Activated CD8-positive, alpha-beta memory T cell treated with anti-CD3 and anti-CD28 coated beads, Interleukin-2, amount 50 U/mL, for 24 hours (primary cell): ENCODE results near the gene RYR2.
"Not testable (repeated sequence)": the region's sequence is repeated elsewhere in the genome, so short reads cannot be mapped to it uniquely, and the experiment has no call there.

Experiments
- DNase-seq: peaks from one replicate; pipeline ENCODE4 v3.0.0-alpha.2; 2020; ENCODE audit errors: extremely low read depth

The RYR2 gene

DNA sequence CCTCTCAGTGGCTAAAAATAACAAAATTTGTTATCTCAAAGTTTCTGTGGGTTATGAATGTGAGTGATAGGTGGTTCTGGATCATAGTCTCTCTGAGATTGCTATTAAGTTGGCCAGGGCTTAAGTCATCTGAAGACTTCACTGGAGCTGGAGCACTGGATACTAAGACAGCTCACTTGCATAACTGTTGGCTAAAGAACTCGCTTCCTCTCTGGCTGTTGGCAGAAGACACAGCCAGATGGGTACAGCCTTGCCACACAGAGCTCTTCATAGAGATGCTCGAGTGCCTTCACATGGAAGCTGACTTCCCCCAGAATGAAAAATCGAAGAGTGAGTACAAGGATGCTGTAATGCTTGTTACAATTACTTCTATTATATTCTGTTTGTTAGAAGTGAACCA, 514.9 kb downstream of the RYR2 start:
- DNase-seq = no peak

DNA sequence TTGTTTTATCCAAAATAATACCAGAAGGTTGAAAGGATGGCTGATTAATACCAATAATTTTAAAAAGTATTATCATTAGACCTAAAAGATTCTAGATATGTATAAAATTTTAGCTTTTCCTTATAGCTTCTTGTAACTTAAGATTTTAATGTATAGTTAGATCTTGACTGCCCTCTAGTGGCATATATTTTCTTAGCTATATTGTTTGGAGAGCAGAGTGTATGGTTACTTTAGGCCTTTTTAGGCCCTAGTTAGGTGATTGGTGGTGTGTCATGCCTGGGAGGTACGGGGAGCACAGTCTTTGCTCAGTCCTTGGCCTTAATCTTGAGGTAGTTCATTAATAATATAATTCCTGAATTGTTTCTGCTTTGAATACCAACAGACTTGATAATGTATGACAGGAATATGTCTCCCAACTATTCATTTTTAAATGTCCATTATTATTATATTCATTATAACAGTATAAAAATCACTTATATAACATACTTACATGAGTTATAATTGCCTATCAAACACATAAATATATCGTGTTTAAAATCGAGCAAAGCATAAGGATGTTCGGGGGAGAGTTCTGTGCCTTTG, 520.3 kb downstream of the RYR2 start:
- no peak for DNase-seq

DNA sequence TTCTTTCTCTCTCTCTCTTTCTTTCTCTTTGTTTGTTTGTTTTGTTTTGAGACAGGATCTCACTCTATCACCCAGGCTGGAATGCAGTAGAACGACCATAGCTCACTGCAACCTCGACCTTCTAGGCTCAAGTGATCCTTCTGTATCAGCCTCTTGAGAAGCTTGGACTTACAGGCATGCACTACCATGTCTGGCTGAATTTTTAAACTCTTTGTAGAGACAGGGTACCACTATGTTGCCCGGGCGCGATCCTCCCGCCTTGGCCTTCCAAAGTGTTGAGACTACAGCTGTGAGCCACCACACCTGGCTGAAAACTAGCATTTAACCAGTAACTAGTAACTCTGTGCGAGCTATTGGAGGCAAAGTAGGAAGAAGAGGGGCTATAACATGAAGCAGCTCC, 523.3 kb downstream of the RYR2 start:
- DNase-seq = no peak

DNA sequence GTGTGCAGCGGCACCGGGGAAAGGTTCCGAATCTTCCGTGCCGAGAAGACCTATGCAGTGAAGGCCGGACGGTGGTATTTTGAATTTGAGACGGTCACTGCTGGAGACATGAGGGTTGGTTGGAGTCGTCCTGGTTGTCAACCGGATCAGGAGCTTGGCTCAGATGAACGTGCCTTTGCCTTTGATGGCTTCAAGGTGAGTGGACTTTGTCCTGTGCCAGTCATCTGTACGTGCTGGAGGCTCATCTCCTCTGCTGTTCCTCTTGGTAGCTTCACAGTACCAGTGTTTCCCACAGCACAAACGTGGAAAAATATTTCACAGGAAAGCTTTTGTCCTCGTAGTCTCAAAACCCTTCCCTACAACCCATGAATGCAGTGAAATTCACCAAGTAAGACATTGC, 524.6 kb downstream of the RYR2 start:
- no peak for DNase-seq

DNA sequence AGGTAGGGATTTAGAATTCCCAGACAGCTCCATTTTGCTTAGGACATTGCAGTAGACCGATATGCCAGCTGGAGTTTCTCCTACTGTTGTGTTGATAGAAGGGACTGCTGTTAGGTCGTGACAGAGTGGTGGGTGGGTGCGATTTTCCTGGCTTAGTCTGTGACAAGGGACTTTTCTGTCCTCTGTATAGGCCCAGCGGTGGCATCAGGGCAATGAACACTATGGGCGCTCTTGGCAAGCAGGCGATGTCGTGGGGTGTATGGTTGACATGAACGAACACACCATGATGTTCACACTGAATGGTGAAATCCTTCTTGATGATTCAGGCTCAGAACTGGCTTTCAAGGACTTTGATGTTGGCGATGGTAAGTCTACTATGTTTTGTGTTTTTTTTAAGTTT, 527.0 kb downstream of the RYR2 start:
- no peak for DNase-seq

DNA sequence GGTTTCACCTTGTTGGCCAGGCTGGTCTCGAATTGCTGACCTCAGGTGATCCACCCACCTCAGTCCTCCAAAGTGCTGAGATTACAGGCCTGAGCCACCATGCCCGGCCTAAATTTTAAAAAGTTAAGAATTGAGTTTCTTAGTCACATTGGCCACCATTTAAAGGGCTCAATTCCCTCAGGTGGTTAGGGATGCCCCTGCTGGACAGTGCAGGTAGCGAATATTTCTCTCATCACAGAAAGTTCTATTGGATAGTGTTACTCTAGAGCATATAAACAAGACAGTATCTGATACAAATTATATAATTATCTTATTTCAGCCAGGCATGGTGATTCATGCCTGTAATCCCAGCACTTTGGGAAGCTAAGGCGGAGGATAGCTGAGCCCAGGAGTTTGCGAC, 528.5 kb downstream of the RYR2 start:
- DNase-seq = no peak

DNA sequence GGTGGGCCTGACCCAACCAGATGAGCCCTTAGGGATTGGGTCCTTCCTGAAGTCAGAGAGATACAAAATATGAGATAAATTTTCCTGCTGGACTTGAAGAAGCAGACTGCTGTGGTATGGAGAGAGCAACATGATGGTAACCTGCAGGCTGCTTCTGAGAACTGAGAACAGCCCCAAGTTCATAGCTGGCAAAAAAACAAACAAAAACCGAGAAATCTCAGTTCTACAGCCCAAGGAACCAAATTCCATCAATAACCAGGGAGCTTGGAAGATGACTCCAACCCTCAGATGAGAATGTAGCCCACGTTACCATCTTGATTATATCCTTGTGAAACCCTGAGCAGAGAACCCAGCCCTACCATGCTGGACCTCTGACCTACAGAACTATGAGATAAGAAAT, 532.6 kb downstream of the RYR2 start:
- DNase-seq = no peak

DNA sequence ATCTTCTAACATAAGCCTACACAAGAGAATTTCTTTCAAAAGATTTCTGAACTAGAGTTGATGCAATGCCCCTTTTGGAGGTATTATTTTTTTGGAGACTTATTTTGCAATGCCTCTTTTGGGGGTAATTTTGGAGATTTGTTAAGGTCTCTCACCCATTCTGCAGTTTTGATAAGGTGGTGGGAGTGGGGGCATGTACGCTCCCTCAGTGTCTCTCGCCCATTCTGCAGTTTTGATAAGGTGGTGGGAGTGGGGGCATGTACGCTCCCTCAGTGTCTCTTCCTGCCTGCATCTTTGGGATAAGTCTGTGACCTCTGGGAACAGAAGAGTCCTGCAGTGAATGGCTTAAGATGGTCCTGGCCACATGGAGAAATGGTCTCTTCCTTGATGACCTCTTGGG, 536.6 kb downstream of the RYR2 start:
- no peak for DNase-seq

DNA sequence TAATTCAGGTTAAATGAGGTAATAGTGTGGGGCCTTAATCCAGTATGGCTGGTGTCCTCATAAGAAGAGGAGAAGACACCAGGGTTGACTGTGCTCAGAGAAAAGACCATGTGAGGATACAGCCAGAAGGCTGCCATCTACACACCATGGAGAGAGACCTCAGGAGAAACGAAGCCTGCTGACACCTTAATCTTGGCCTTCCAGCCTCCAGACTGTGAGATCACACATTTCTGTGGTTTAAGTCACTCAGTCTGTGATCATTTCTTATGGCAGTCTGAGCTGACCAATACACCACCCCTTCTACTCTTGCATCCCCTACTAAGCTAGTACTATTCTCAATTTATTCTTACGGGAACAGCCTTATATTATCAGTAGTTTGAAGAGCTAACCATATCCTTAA, 538.7 kb downstream of the RYR2 start:
- DNase-seq = no peak

DNA sequence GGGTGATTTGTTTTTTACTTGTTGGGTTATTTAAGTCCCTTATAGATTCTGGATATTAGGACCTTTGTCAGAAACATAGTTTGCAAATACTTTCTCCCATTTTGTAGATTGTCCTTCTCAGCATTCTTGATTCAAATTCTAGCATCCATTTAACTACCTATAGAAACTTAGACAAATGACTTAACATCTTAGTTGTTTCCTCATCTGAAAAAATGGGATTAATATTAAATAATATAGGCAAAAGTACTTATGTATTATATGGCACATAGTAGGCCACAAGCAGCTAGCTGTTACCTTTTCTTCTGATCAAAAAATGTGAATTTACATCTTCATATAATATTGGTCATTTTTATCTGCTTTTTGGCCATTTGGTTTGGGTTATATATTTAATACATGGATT, 541.3 kb downstream of the RYR2 start:
- DNase-seq = no peak

DNA sequence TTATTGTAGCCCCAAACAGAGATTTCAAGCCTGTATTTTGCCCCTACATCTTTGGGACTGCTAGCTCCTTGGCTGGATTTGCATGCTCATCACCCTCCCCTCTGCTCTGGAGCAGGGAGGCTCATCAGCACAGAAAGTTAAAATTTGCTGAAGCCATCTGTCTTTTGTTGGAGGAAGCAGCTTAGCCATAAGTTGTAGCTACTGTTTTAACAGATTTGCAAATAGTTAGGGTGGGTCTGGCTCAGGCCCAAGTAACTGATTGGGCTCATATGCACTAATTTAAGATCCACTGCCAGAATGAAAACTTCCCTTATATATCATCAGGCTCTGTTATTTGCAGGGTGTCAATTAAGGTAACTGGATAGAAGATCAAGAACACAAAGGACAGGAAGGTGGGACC, 541.8 kb downstream of the RYR2 start:
- DNase-seq = no peak

DNA sequence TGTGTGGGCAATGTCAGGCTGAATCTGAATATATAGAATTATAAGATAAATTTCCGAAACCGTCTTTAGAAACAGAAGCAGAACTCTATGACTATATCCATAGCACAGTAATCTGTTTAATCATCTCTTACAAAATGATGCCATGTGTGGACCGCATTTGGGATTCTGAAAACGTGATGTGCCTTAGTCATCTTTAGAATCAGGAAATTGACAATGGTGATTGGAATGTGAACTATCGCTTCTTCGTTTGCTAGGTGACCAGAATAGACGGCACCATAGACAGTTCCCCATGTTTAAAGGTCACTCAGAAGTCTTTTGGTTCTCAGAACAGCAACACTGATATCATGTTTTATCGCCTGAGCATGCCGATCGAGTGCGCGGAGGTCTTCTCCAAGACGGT, 548.4 kb downstream of the RYR2 start:
- no peak for DNase-seq

DNA sequence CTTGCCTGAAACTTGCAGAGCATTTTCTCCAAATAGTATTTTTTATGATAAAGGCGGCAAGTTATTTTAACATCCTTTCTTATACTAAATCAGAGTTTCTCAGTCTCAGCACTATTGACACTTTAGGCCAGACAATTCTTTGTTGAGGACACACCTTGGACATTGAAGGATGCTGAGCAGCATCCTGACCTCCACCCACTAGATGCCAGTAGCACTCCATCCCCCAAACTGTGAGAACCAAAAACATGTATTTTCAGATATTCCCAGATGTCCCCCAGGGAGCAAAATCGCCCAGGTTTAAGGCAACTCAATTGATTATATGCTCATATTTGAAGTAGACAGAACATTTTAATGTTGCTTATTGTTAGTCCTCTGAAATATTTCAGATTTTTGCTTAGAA, 549.4 kb downstream of the RYR2 start:
- DNase-seq = no peak

DNA sequence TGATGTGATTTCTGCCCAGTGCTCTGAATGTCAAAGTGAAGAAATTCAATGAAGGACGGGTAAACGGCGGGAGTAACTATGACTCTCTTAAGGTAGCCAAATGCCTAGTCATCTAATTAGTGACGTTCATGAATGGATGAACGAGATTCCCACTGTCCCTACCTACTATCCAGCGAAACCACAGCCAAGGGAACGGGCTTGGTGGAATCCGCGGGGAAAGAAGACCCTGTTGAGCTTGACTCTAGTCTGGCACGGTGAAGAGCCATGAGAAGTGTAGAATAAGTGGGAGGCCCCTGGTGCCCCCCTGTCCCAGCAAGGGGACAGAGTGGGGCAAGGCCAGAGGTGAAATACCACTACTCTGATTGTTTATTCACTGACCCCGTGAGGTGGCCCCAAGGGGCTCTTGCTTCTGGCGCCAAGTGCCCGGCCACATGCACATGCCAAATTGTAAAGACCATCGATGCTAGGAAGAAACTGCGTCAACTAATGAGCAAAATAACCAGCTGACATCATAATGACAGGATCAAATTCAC, 561.1 kb downstream of the RYR2 start:
- not testable (repeated sequence) for DNase-seq

DNA sequence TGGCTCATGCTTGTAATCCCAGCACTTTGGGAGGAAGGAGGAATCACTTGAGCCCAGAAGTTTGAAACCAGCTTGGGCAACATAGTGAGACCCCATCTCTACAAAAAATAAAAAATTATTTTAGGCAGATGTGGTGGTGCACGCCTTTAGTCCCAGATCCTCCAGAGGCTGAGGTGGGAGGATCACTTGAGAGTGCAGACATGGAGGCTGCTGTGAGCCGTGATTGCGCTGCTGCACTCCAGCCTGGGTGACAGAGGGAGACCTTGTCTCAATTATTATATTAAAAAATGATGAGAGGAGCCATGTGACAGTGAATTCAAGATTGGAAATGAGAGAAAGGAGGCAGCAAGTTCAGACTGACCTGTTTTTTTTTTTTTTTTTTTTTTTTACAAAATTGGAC, 566.4 kb downstream of the RYR2 start:
- no peak for DNase-seq

DNA sequence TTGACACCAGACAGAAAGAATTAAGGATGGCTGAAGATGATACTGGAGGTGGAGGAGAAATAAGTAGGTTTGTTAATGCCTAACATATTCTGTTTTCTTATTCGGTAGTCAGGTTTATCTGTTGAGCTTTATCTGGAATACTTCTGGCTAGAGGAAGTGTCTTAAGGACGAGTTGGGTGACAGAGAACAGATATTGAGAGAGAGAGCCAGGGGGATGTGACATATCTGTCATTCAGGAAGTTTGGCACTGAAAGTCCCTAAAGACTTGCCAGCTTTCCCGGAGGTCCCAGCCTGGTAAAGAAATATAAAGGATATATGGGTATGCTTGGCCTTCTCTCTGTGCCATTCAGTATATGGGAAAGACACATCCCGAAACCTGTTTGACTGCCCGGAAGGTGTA, 568.2 kb downstream of the RYR2 start:
- DNase-seq = no peak

DNA sequence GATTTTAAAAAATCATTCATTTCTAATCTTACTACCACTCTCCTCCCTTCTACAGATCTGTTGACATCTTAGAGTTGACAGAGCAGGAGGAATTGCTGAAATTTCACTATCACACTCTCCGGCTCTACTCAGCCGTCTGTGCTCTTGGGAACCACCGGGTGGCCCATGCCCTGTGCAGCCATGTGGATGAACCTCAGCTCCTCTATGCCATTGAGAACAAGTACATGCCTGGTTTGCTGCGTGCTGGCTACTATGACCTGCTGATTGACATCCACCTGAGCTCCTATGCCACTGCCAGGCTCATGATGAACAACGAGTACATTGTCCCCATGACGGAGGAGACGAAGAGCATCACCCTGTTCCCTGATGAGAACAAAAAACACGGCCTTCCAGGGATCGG, 572.0 kb downstream of the RYR2 start:
- DNase-seq = no peak

DNA sequence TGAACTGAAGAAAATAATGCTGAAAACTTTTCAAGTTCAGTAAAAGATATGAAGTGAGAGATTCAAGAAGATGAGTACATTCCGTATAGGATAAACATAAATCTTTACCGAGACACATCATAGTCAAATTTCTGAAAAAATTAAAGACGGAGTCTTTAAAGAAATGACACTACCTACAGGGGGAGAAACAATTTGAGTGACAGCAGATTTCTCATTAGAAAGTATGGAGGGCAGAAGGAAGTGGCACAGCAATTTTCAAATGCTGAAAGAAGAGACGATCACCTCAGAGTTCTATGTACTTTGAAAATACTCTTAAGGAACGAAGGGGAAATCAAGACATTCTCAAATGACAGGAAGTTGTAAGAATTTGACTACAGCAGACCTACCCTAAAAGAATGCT, 577.6 kb downstream of the RYR2 start:
- DNase-seq = no peak

DNA sequence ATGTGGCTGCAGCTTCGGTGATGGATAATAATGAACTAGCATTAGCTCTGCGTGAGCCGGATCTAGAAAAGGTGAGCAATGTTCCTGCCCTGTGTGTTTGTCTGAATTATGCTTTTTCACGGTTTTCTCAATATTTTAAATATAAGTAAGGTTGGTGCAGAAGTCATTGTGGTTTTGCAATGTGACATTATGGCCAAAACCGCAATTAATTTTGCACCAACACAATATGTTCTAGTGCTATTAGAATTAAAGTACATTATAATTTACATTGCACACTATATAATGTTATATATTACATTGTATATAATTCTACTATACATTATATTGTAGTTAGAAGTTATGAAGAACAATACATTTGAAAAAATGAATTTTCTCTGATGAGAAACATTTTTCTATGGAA, 592.9 kb downstream of the RYR2 start:
- DNase-seq = no peak

DNA sequence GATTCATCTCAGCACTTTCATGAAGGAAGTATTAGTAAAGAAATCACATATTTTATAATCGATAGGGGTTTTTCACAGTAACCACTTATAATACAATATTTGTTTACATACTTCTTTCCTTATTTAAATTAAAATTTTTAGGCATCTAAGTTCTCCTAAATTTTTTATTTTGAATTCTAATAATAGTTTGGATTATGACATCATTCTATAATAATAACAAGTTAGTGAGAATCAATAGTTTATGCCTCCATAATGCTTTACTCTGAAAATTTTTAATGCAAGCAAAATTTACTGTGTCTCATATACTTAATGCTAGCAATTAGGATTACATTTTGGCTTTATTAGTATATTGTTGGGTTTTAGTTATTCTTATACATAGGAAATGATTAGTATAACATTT, 596.6 kb downstream of the RYR2 start:
- no peak for DNase-seq

DNA sequence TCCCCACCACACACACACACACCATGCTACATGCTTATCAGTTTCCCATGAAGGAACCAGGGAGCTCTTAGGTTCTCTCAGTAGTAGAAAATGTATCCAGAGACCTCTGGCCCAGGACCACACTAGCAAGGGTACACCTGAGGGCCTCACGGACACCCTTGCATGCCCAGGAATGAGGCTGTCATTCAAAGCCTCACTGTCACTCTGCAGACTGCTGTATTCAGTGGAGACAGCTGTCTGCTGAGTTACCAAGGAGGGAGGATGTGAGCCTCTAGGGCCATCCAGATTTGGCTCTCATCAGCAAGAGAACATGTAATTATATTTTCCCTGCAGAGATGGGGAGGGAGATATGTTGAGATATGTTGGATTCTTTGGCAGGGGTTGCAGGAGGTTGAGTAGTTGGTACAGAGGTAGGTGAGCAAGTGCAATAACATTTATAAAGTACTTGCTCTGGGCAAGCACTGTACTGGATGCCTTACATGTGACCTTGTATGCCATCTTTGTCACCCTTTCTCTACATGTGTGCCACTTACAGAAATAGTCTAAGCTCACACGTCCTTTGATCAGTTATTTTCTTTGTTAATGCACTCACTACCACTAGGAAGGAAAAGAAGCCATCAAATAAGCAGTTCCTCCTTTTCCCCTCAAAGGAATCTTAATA, 598.2 kb downstream of the RYR2 start:
- no peak for DNase-seq

DNA sequence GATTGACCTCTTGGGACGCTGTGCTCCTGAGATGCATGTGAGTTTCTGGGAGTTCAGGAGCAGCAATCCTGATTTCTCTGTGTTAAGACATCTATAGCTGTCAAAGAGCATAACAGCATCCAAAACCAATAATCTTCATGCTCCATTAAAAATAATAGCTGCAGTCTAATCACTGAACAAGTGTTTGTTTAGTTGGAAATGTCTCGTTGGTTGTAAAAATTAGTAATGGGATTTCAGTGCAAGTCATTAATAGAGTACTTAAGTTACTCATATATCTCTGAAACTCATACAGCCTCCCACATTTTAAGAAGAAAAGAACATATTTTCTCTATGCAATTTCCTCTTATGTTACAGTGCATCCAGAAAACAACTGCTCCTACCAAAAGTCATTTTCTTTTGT, 599.0 kb downstream of the RYR2 start:
- no peak for DNase-seq

DNA sequence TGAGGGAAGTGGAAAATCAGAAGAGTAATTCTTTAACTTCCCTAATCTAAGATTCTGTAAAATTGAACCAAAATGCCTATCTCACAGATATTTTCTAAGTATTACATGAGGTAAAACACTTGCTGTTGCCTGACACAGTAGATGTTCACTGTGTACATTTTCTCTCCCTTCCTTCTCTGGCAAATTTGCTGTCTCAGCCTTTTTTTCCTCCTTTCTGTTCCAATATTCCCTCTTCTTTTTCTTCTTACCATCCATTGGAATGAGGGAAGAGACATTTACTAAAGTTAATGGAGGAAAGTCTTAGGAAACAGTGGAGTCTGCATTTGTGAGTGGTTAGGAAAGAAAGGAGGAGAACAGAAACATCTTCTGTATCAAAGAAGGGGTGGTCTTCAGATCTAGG, 608.8 kb downstream of the RYR2 start:
- no peak for DNase-seq

DNA sequence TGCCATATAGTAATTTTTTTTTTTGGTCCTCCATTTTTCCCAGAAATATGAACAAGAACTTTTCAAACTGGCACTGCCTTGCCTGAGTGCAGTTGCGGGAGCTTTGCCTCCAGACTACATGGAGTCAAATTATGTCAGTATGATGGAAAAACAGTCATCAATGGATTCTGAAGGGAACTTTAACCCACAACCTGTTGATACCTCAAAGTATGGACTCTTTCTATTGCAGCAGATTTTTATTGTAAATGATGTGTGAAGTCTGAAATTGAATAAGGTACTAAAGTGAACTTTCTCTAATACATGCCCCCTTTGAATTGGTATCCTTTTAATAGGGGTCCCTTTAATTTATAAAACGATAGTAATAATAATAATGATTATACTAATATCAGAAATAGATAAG, 613.8 kb downstream of the RYR2 start:
- DNase-seq = no peak
